ENCODE measurements around the gene SEPTIN12.

- no peak for TF ChIP-seq RELA (CRISPR knock-in tag; IDR thresholded peaks at IDR 0.05; ENCODE audit: borderline replicate concordance)
- no peak for TF ChIP-seq CTCF (IDR thresholded peaks at IDR 0.05)
- no peak for TF ChIP-seq ZNF671 (CRISPR knock-in tag; IDR thresholded peaks at IDR 0.05)
- no peak for TF ChIP-seq NR1H2 (CRISPR knock-in tag; IDR thresholded peaks at IDR 0.05)
- TF ChIP-seq JUN (CRISPR knock-in tag; IDR thresholded peaks at IDR 0.05), result no peak
- TF ChIP-seq CBFB (CRISPR knock-in tag; IDR thresholded peaks at IDR 0.05; ENCODE audit: low read depth), result no peak
- TF ChIP-seq IRF1 (CRISPR knock-in tag; IDR thresholded peaks at IDR 0.05), result no peak
- TF ChIP-seq USF2 (CRISPR knock-in tag; IDR thresholded peaks at IDR 0.05), result no peak
- TF ChIP-seq CREM (CRISPR knock-in tag; IDR thresholded peaks at IDR 0.05), result no peak
- TF ChIP-seq E2F1 (CRISPR knock-in tag; IDR thresholded peaks at IDR 0.05), result no peak
- no peak for TF ChIP-seq AFF4 (CRISPR knock-in tag; IDR thresholded peaks at IDR 0.05; ENCODE audit: borderline replicate concordance)
- TF ChIP-seq ATF3 (CRISPR knock-in tag; conservative IDR thresholded peaks at IDR 0.05), result no peak
- no peak for TF ChIP-seq PREB (CRISPR knock-in tag; IDR thresholded peaks at IDR 0.05; ENCODE audit: borderline replicate concordance)
- TF ChIP-seq MLX (CRISPR knock-in tag; IDR thresholded peaks at IDR 0.05), result no peak
Measured at GRCh38 chr16:4752351-4753100, 35.6 kb downstream of the SEPTIN12 start.
